Retina (tissue), 1 donor: ENCODE measurements around the gene PDZRN3.

Experiments
- DNase-seq: peaks from one replicate; pipeline ENCODE4 v3.0.0-alpha.2; 2016

Gene PDZRN3

DNA sequence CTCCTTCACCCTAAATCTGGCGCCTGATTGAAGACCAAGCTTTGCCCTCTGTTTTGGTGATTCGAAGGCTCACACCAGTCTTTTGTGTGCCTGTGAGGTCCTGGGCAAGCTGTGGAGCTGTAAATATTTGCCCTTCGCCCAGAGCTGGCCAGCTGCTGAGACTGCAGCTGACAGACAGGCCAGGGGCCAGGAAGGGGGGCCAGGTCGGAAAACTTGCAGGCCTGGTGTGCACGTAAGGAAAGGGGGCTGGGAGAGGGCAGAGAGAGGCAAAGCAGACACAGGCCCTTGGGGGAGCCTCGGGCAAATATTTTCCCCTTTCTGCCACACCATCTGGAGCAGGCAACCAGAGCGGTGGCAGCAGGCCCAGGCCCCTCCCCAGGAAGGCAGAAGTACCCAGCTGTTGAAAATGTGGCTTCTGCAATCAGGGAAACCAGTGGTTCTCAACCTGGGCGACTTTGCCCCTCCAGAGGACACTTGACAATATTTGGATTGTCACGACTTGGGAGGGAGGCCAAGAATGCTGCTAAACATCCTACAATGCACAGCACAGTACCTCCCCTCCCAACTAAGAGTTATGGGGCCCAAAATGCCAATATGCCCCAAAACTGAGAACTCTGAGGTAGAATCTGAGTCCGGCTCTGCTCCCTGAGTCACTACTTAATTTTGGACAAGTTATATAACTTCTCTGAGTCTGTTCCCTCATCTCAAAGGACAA lies 2.5 kb downstream of the PDZRN3 start:
- DNase-seq: peak; percentile 76

DNA sequence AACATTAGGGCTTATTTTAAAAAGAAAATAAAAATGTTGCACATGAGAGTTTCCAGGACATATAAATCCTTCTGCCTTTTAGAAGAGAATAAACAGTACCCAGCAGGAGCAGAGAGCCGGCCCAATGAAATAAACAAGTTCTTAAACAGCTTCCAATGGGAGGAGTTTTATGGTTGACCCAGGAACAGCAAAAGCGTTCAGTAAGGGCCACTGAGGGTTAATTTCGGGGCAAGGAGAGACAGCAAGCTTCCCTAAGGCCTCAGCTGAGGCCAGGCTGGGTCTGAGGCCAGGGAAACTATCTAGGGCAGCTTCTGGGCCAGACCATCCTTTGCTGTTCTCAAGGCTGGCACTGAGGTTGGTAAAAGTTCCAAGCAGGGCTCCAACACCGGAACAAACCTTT lies 3.4 kb downstream of the PDZRN3 start:
- peak; percentile 47 for DNase-seq

DNA sequence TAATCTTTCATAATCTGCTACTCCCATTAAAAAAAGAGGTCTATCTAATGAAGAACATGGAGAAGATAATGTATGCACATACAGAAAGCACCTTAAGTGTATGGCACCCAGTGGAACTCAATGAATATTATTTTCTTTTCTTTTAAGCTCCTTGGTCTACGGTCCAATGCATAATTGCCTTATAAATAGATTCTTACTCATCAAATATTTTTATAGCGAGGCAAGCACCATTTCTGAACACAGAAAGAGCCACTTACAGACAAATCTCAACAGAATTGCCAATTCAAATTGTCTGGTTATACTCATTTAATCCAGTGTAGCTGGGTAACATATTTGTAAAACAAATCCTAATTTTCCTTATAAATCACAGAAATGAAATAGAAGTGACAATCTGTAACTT lies 6.3 kb downstream of the PDZRN3 start:
- no peak for DNase-seq

DNA sequence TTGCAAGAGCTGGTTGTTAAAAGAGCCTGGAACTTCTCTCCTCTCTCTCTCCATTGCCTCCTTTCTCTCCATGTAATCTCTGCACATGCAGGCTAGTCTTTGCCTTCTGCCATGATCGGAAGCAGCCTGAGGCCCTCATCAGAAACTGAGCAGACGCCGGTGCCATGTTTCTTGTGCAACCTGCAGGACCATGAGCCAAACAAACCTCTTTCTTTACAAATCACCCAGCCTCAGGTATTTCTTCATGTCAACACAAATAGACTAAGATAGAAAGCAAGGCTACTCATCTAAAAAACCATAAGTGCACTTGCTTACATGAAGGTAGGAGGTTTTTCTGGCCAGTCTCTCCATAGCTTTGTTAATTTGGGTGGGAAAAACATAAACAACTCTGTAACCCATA lies 8.7 kb downstream of the PDZRN3 start:
- no peak for DNase-seq

DNA sequence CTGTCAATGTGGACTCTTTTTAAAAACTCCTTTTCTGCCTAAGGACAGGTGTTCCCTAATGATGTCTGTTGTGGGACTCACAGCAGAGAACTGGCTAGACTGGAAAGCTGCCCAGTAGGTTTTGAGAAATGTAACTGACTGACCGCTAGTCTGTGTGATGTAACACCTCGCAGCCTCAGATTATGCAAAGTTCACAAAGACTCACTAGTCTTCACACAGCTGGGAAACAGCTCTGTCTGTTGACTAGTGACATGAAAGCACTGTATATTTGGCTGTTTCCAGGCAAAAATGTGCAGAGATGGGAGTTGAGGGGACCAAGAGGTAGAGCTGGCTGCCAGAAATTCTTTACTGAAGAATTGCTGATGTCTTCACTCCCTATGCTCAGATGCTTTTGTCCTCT lies 10.3 kb downstream of the PDZRN3 start:
- DNase-seq: no peak

DNA sequence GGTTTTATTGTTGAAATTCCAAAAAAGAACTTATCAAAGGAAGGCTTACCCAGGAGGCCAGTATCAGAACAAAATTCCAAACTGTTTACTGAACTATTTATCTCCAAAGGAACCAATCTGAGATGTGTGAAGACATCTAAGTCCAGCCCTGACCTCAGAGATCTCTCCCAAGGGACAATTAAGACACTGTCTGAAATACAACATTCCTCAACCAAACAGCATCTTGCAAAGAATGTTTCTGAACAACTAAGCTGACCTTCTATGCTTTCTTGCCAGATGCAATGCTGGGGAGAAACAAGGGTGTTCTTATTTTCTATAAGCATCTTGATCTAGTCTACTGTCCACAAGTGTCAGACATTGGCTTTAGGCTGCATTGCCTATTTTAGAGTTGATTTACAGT lies 13.6 kb downstream of the PDZRN3 start:
- DNase-seq: no peak

DNA sequence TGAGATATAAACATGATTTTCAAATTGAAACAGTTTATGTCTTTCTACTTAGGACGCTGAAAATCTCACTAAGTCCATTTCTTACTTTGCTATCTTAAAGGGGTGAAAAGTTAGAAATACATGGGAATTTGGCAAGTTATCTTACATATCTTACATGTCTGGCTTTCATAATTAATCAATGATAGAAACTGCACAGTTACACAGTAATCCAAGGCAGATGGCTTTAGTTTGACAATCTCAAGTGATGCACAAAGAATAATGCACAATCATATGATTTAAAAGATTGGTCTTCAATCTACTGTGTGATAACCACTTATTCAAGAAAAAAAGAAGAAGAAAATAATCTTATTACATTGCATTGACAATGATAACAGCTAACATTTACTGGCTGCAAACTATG lies 14.2 kb downstream of the PDZRN3 start:
- DNase-seq: no peak

DNA sequence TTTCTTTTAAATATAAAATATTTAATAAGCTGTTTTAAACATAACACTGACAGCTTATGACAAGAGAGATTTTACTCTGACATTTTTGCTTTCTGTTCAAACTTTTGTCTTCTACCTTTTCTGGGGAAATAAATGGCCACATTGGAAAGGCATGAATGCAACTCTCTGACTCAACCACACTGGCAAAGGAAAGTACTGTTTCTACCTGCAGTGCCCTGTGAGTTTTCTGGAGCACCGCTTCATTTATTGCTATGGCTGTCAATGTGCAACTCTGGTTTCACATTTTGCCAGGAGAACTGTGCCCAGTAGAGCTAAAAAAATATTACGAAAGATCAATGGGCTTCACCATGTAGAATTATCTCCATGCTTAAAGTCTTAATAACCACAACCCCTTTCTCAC lies 15.1 kb downstream of the PDZRN3 start:
- DNase-seq: no peak

DNA sequence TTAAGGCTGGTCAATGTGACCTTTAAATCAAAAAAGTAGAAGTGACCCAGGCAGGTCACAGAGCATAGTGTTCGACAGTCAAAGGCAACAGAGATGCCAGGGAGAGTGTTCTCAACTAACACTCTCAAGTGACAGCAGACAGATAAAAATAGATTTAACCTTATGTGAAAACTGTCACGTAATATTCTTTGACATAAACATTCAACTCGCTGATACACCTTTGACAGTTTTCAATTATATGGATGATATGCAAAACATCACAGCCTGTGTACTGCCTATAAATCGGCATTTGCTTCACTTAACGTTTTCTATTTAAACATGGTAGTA lies 15.5 kb downstream of the PDZRN3 start:
- DNase-seq: no peak

DNA sequence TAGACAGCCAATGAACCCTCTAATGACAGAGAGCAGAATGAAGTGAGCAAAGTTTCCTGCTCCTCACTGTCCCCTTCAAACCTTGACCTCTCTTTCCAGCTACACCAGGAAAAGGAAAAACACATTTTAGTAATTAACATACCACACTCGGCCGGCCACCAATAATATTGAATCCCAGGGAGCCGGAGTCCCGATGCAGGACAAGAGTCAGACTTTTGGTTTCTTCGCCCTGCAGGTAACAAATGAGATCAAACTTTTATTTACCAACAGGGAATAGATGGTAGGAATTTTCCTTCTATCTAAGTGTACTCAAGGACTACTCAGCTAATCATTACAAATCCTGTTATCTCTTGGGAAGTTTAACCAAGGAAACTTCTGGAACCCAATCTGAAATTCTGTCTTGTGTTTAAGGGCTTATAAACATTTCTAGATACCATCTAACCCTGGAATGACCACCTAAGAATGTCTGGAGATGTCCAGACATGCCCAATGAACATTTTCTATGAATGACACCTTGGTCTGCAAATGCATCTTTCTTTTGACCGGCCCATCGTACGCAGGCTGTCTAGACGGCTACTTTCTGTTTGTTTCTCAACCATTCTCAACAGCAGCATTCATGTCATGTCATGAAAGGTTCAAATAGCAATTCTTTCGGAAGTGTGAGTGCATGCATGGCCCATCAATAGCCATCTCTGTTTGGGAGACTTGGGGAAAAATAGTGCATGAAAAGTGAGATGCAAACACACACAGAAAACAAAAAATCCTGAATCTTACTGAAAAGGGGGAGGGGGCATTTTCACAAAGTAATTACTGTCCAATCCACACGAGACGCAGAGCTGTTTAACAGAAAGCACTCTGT lies 16.1 kb downstream of the PDZRN3 start:
- no peak for DNase-seq

DNA sequence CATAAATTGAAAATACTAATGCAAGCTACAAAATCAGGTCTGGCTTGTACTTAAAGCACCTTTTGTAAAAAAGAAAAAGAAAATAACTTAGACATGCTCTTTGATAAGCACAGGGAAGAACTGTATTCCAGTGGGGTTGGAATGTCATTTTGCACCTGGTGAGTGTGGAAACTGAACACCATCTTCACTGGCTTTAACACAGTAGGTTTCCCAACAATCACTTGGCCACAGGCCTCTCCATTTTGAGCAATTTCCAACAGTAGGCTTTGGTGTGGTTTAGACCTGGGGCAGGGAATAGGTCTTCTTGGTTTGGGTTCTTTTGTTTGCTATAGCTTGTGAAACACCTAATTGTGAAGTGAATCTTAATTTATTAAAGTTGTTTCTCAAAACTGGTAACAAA lies 18.9 kb downstream of the PDZRN3 start:
- DNase-seq: no peak

DNA sequence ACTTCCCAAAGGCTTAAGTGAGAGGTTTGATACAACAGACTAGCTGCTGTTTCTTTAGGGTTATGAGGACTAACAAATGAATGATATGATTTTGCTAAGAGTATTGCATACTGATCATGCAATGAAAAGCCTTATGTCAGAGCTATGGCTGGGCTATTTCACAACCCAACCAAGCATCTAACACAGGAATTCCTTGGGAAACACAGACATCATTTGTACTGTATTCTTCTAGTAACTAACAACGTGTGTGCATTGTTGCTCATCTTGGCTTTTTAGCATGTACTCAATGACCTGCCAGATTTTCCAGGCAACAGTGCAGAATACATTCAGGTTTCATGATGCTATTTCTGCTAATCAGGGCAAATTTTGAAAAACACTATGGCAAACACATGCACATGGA lies 19.3 kb downstream of the PDZRN3 start:
- DNase-seq: no peak

DNA sequence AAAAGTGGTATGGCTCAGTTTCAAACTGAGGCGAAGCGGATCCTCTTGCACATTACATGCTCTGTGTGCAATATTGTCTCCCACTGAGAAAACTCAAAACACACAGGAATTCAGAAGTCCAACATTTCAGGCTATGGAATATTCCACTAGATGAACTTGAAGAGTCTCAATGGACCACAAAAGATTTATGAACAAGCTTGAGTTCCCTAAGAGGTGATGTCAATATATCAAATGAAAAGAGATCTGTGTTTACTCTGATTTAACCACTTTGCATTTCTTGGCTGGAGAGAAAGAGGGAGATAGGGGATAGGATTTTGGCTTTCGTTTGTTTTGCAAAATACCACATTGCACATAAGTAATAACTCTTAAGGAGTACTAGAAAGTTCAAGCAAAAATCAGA lies 20.3 kb downstream of the PDZRN3 start:
- no peak for DNase-seq

DNA sequence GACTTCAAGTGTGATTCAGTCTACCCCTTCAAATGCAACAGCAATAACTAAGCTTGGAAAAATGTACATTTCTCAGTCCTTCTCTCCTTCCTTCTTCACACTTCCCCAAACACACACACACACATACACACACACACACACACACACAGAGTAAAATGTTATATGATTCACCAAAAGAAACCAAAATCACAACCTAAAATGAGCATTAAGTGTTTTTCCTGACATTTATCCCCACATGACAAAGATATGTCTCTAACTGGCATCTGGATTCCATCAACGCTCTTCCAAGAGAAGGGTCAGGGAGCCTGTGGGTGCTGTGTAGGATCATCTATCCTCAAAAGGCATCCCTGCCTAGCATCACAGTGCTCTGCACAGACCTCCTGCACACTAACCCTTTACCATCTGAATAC lies 21.0 kb downstream of the PDZRN3 start:
- no peak for DNase-seq

DNA sequence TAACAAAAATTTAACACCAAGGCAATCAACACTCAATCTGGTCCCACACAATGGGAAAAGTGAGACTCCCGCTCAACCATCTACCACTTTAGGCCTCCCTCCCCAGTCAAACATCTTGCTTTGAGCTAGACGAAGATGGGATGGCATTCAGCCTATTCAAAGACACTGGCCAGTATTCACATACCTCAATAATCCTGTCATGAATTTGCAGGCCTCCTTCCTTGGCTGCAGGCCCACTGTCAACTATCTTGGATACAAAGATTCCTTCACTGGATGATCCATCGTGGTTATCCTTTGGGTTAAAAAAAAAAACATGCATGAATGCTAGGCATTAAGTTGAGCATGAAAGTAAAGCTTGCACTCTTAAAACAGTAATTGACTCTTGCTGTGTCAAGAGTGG lies 22.6 kb downstream of the PDZRN3 start:
- no peak for DNase-seq

DNA sequence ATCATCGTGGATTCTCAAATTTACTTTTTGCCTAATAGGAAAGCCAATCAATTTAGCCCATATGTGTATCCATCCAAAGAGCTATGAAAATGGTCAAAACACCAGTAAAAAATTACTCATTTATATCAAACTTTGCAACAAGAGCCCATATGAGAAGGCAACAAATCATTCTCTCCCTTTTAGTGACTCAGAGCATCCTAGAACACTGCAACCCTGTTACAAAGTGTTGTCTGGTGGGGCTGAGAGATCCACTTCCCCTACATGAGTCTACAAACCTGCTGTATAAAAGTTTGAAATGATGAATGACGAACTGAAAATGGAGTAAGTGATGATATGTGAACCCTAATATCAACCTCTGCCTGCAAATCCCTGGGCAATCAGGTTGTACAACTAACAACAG lies 23.3 kb downstream of the PDZRN3 start:
- DNase-seq: no peak

DNA sequence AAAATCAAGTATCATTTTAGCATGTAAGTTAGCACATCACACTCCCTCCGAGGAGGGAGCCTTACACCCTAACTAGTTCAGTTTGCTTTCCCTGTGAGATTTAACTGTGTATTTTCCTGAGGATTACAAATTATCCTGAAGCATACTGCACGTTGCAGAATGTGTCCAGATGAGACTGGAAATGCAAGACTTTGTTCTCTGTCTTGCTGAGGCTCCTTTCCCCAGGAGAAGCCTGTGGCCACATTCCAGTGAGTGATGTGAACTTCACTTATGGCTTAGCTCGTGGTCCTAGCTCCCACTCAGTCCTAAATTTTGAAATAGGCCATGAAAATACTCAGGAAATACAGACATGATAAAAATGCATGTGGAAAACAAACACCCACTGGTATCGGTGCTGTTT lies 23.7 kb downstream of the PDZRN3 start:
- DNase-seq: no peak

DNA sequence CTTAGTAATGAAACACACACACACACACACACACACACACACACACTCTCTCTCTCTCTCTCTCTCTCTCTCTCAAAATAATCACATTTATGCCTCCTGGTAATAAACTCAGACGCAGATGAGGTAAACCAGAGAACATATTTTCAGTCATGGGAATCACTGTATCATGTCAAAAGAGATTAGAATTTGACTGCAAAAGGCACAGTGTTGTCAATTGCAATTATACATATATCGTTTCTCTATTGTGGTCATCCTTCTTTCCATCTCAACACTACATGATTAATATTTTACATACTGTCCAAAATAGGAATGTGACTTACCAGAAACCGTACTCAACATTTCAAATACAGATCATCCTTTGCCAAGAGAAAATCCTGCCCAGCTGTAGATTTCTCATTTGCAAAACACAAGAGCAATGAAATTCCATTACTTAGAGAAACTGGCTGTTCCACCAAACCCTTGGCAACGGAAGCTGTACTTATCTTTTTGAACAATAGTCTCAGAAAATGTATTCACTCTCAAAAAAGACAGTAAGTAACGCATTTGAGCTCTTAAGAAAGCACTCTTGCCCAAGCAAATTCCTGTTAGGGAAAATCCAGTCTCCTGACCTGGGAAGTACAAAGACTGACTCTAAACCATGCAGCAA lies 24.3 kb downstream of the PDZRN3 start:
- no peak for DNase-seq

DNA sequence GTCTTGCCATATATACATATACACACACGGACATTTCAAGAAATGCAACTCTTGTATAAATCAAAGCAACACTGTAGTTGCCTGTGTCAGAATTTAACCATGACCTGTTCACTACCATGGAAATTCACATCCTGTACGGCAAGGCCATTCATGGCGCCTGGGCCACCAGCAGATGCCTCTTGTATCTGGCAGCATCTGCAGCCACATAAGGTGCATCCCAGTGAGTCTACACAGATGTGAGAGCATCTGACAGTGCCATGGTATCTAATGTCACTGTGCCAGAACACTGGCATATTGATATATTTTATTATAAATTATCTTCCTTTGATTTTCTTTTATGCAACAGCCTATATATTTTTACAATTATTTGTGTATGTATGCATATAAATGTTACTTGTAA lies 25.1 kb downstream of the PDZRN3 start:
- DNase-seq: no peak

DNA sequence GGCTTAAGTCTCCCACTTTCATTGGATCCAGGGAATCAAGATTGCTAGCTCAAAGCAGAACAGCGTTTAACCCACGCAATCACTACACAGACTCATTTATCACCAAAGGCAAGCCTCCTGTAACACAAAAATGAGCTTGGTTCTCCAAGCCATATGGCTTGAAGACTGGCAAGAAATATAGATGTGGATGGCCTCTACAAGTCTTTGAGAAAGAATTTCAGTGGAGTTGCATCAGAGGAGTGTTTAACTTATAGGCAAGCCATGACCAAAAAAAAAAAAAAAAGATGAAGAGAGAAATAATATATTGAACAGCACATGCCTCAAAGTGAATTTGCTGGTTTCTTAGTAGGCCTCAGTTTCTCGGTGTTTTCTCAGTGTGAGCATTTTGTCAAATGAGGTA lies 27.3 kb downstream of the PDZRN3 start:
- no peak for DNase-seq

DNA sequence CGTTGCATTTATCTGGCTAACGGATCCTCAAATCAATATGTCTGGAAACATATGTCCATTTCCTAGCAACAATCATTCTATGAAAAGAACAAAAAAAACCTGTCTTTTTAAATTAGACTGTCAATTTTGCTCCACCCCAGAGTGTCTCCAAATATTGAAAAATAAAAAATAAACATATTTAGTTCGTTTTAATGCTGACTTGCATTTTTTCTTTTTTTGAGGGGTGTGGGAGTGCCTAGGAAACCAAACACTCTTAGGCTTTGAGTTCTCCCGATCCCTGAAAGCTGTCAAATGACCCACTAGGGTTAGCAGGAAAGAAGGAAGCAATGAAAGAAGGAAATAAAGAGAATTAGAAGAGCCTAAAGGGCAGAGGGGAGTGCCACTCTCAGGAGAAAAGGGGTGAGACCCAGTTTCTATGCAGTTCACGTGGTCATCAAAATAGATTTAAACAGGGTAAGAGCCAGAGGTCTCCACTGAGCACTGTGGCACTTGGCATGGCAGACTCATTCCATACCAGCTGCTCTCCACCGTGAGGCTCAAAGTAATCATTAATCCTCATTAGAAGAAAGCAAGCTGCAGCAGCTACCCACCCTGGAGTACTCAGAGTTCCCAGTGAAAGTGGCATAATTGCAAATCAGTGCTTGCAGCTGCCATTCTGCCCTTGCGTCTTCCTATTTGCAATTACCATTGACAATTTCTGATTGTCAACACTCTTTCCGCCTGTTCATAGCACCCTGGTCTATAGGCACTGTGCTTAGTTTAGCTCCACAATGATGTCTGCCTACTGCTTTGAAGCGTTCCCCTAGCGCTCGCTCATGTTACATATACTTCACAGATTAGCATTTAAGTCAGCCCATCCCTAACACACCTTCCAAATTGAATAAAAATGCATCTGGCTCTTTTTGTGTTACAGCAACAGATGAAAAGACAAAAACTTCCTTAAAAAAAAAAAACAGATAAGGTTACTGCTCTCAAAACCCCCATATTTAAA lies 32.3 kb downstream of the PDZRN3 start:
- peak; percentile 26 for DNase-seq

DNA sequence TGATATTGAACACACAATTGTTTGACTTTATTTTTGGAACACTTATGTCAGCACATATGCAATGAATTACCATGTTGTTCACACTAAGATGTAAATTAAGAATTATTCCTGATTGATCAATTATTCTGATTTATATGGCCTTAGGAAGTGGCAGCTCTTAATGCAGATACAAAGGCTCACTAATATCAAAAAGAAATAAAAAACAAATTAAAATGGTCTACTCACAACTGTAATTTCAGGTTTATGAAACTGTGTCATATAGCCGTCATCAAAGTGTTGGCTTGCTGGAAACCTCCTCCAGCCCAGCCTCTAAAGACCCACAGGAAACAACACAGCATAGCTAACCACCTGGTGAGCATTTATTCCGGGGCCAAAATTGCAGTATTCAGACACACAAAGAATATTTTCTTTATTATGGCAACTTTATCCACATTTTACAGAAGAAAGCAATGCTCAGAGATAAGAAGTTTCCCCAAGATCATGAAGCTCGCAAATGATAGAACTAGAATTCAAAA lies 33.4 kb downstream of the PDZRN3 start:
- DNase-seq: no peak

DNA sequence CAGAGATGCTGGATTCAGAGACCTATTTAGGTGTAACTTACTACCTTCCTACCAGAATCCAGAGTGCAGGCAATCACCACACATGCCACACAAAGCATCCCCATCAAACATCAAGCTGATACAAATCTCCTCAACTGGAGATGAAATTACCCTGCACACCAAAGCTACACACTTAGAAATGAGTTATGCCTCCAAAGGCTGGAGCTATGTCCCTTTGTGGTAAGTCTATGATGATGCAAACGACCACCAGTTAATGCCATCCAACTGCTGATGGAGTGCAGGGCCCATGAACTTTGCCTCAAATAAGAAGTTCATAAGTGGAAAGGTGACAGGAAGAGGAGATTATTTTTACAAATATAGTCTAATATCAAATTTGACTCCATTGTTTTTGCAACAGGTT lies 38.1 kb downstream of the PDZRN3 start:
- no peak for DNase-seq
